IMR-90 (cell line): ENCODE data around the gene INSYN2A. TPM values are rescaled to one million over a fixed set of nuclear protein-coding genes. Genes with fewer than 3 reads are reported as not detected.

Experiments
- ATAC-seq: fragments of 200-7000 bp; cut with Tn5 transposase; 2 replicates; pipeline ENCODE4 v1.9.1; 2020; ENCODE audit warnings: low read depth, mild to moderate bottlenecking, moderate library complexity
- BruUV-seq: library from RNA; stranded (reverse); fragments of 400-500 nt; replicated peaks from 2 replicates; lab custom pipeline; 2021; lab: Mats Ljungman, UMichigan
- CTCF ChIA-PET: fragments of 300-600 bp; formaldehyde crosslinking; extraction: SDS; loops from one replicate; lab custom pipeline; 2021; ENCODE audit warnings: antibody characterized with exemption; lab: Yijun Ruan, JAX
- POLR2A ChIA-PET: fragments of 300-600 bp; sonication (Branson Sonifier 250); formaldehyde crosslinking; loops from one replicate; lab custom pipeline; 2022; ENCODE audit warnings: antibody characterized with exemption; ENCODE audit not compliant: unreplicated experiment; lab: Charles Lee
- DNase-seq: peaks from one replicate; pipeline ENCODE4 v3.0.0; 2013
- H2AFZ ChIP-seq: replicated peaks from 2 replicates; pipeline ENCODE3; 2013; ENCODE audit warnings: low read length, mild to moderate bottlenecking; ENCODE audit not compliant: poor library complexity
- H2AK5ac ChIP-seq: 2 replicates; pipeline ENCODE4 v1.6.1; 2013; ENCODE audit warnings: low read depth, low read length, inconsistent platforms
- H2AK9ac ChIP-seq: replicated peaks from 2 replicates; pipeline ENCODE3; 2013; ENCODE audit warnings: mild to moderate bottlenecking, low read depth, low read length, moderate library complexity; ENCODE audit not compliant: poor library complexity
- H2BK120ac ChIP-seq: 2 replicates; pipeline ENCODE4 v1.6.1; 2013; ENCODE audit warnings: low read depth, low read length, inconsistent platforms
- H2BK15ac ChIP-seq: 3 replicates; pipeline ENCODE4 v1.6.1; 2013; ENCODE audit warnings: low read depth, low read length, inconsistent platforms
- H2BK20ac ChIP-seq: 2 replicates; pipeline ENCODE4 v1.6.1; 2013; ENCODE audit warnings: low read depth, mild to moderate bottlenecking, inconsistent platforms, low read length, moderate library complexity
- H2BK5ac ChIP-seq: 2 replicates; pipeline ENCODE4 v1.6.1; 2013; ENCODE audit warnings: mild to moderate bottlenecking, low read depth, low read length, inconsistent platforms; ENCODE audit not compliant: poor library complexity, severe bottlenecking
- H3K14ac ChIP-seq: replicated peaks from 2 replicates; pipeline ENCODE4 v1.6.1; 2013; ENCODE audit warnings: low read depth, low read length, inconsistent platforms
- H3K18ac ChIP-seq: 2 replicates; pipeline ENCODE4 v1.6.1; 2013; ENCODE audit warnings: low read depth, low read length, control low read depth
- H3K23ac ChIP-seq: 2 replicates; pipeline ENCODE4 v1.6.1; 2013; ENCODE audit warnings: low read depth, low read length, inconsistent platforms
- H3K27ac ChIP-seq: 2 replicates; pipeline ENCODE4 v1.5.1; 2013; ENCODE audit warnings: mild to moderate bottlenecking, control low read depth, low read length; ENCODE audit not compliant: insufficient read depth
- H3K27me3 ChIP-seq: 2 replicates; pipeline ENCODE4 v1.6.1; 2013; ENCODE audit warnings: low read length; ENCODE audit not compliant: control insufficient read depth, insufficient read depth
- H3K36me3 ChIP-seq: 2 replicates; pipeline ENCODE4 v1.6.1; 2013; ENCODE audit warnings: low read length, mixed read lengths; ENCODE audit not compliant: control insufficient read depth, insufficient read depth
- H3K4ac ChIP-seq: 2 replicates; pipeline ENCODE4 v1.6.1; 2013; ENCODE audit warnings: low read depth, low read length, inconsistent platforms
- H3K4me1 ChIP-seq: 2 replicates; pipeline ENCODE4 v1.6.1; 2013; ENCODE audit warnings: low read length, mixed read lengths; ENCODE audit not compliant: control insufficient read depth, insufficient read depth
- H3K4me2 ChIP-seq: 2 replicates; pipeline ENCODE4 v1.6.1; 2013; ENCODE audit warnings: low read depth, mild to moderate bottlenecking, control low read depth, low read length, moderate library complexity
- H3K4me3 ChIP-seq: 2 replicates; pipeline ENCODE4 v1.5.1; 2013; ENCODE audit warnings: low read depth, mild to moderate bottlenecking, control low read depth, low read length, moderate library complexity; ENCODE audit not compliant: insufficient read depth
- H3K56ac ChIP-seq: 2 replicates; pipeline ENCODE4 v1.6.1; 2013; ENCODE audit warnings: low read length, inconsistent platforms; ENCODE audit not compliant: insufficient read depth; ENCODE audit errors: extremely low read depth
- H3K79me1 ChIP-seq, 2 experiments: 2 replicates each; pipeline ENCODE4 v1.6.1; 2013; ENCODE audit warnings: low read length in 2 of 2, inconsistent platforms in 1 of 2, low read depth in 1 of 2
- H3K9ac ChIP-seq: 2 replicates; pipeline ENCODE4 v1.6.1; 2013; ENCODE audit warnings: low read depth, low read length, control low read depth
- H3K9me1 ChIP-seq: 2 replicates; pipeline ENCODE4 v1.6.1; 2013; ENCODE audit warnings: low read length, inconsistent platforms; ENCODE audit not compliant: insufficient read depth
- H3K9me3 ChIP-seq: 2 replicates; pipeline ENCODE4 v1.6.1; 2013; ENCODE audit warnings: low read length; ENCODE audit not compliant: control insufficient read depth, insufficient read depth
- H4K20me1 ChIP-seq: 2 replicates; pipeline ENCODE4 v1.6.1; 2013; ENCODE audit warnings: low read length, inconsistent platforms; ENCODE audit not compliant: insufficient read depth
- H4K5ac ChIP-seq: 2 replicates; pipeline ENCODE4 v1.6.1; 2013; ENCODE audit warnings: mild to moderate bottlenecking, low read depth, low read length, control low read depth
- H4K8ac ChIP-seq, 2 experiments: 2 replicates each; pipeline ENCODE4 v1.6.1; 2013; ENCODE audit warnings: low read depth in 2 of 2, low read length in 2 of 2, control low read depth in 1 of 2, inconsistent platforms in 1 of 2
- H4K91ac ChIP-seq: 2 replicates; pipeline ENCODE4 v1.6.1; 2013; ENCODE audit warnings: low read depth, low read length, inconsistent platforms; ENCODE audit not compliant: insufficient read depth
- BHLHE40 ChIP-seq: fragments of 150-350 bp; IDR thresholded peaks from 2 replicates; pipeline ENCODE4 v1.6.1; 2016; ENCODE audit warnings: mild to moderate bottlenecking, low read depth, low read length
- CEBPB ChIP-seq: IDR thresholded peaks from 2 replicates; pipeline ENCODE4 v1.6.1; 2012; ENCODE audit warnings: low read depth, low read length, improper control_type of control experiment
- CHD1 ChIP-seq: IDR thresholded peaks from 2 replicates; pipeline ENCODE4 v1.6.1; 2012; ENCODE audit warnings: low read depth, low read length, improper control_type of control experiment
- ELK1 ChIP-seq: fragments of 150-350 bp; IDR thresholded peaks from 2 replicates; pipeline ENCODE4 v1.6.1; 2016; ENCODE audit warnings: low read depth, mild to moderate bottlenecking, low read length, moderate library complexity, borderline replicate concordance
- FOS ChIP-seq: fragments of 150-350 bp; IDR thresholded peaks from 2 replicates; pipeline ENCODE4 v1.6.1; 2016; ENCODE audit warnings: low read depth, low read length
- MAFK ChIP-seq: IDR thresholded peaks from 2 replicates; pipeline ENCODE4 v1.6.1; 2012; ENCODE audit warnings: low read depth, low read length, improper control_type of control experiment
- MAZ ChIP-seq: IDR thresholded peaks from 2 replicates; pipeline ENCODE4 v1.6.1; 2012; ENCODE audit warnings: low read depth, mild to moderate bottlenecking, low read length, improper control_type of control experiment, moderate library complexity, borderline replicate concordance
- MXI1 ChIP-seq: IDR thresholded peaks from 2 replicates; pipeline ENCODE4 v1.6.1; 2012; ENCODE audit warnings: low read depth, mild to moderate bottlenecking, low read length, moderate library complexity, borderline replicate concordance
- NFE2L2 ChIP-seq: fragments of 150-350 bp; IDR thresholded peaks from 2 replicates; pipeline ENCODE4 v1.6.1; 2016; ENCODE audit warnings: low read depth, mild to moderate bottlenecking, low read length
- POLR2A ChIP-seq: IDR thresholded peaks from 2 replicates; pipeline ENCODE4 v1.6.1; 2012; ENCODE audit warnings: mild to moderate bottlenecking, low read depth, low read length
- RAD21 ChIP-seq: IDR thresholded peaks from 2 replicates; pipeline ENCODE4 v1.6.1; 2012; ENCODE audit warnings: low read length, improper control_type of control experiment
- RCOR1 ChIP-seq: IDR thresholded peaks from 2 replicates; pipeline ENCODE4 v1.6.1; 2012; ENCODE audit warnings: mild to moderate bottlenecking, low read length, improper control_type of control experiment; ENCODE audit not compliant: insufficient replicate concordance
- RFX5 ChIP-seq: IDR thresholded peaks from 2 replicates; pipeline ENCODE4 v1.8.0; 2012; ENCODE audit warnings: low read depth, mild to moderate bottlenecking, low read length, moderate library complexity
- SMC3 ChIP-seq: fragments of 150-350 bp; IDR thresholded peaks from 2 replicates; pipeline ENCODE4 v1.6.1; 2016; ENCODE audit warnings: low read depth, mild to moderate bottlenecking, antibody characterized with exemption, low read length, moderate library complexity
- USF2 ChIP-seq: fragments of 150-350 bp; IDR thresholded peaks from 2 replicates; pipeline ENCODE4 v1.6.1; 2017; ENCODE audit warnings: mild to moderate bottlenecking, antibody characterized with exemption, low read length, low read depth
- WGBS, 2 experiments: methylation state at CpG; one replicate each; pipeline versions ENCODE4 v1.1.5 to v1.1.7; 2013; ENCODE audit warnings: missing lambda C conversion rate in 2 of 2; ENCODE audit not compliant: insufficient read length in 1 of 2; ENCODE audit errors: extremely low coverage in 2 of 2; 5-methylcytosine and 5-hydroxymethylcytosine counted together
- dilution Hi-C: fragments of 300-500 bp; cut with HindIII; formaldehyde crosslinking; loops from one replicate; pipeline ENCODE4 v1.14.3; 2018; ENCODE audit warnings: low sequenced_read_pairs; ENCODE audit not compliant: unreplicated experiment
- in situ Hi-C: fragments of 300-500 bp; cut with MboI; formaldehyde crosslinking; loops from 3 replicates; pipeline ENCODE4 v1.14.3; 2019; ENCODE audit warnings: low sequenced_read_pairs, inconsistent platforms, mixed read lengths
- intact Hi-C: fragments of 100-400 bp; cut with micrococcal nuclease; formaldehyde crosslinking; loops from 2 replicates; pipeline ENCODE4 v1.10.0; 2022
- polyA plus RNA-seq, 3 experiments: library from polyadenylated mRNA; depleted of rRNA; stranded (reverse); fragments of >200 nt; gene quantifications; 2 replicates each; pipeline ENCODE4 v1.2.3, GENCODE V29; 2012; ENCODE audit warnings: low replicate concordance in 1 of 3
- total RNA-seq: library from RNA; depleted of rRNA; stranded (reverse); fragments of >200 nt; gene quantifications from 2 replicates; pipeline ENCODE4 v1.2.3, GENCODE V29; 2012
- TF ChIP-seq, protein P1 (sequence below): conservative IDR thresholded peaks from 2 replicates; pipeline ENCODE4 v1.5.1; 2012; ENCODE audit warnings: mild to moderate bottlenecking, low read depth, low read length, improper control_type of control experiment

Gene INSYN2A
- total and polyA plus RNA-seq, 2 of the 4 experiments (the other 2 are of a cell fraction): 0.10 to 0.18 TPM

DNA sequence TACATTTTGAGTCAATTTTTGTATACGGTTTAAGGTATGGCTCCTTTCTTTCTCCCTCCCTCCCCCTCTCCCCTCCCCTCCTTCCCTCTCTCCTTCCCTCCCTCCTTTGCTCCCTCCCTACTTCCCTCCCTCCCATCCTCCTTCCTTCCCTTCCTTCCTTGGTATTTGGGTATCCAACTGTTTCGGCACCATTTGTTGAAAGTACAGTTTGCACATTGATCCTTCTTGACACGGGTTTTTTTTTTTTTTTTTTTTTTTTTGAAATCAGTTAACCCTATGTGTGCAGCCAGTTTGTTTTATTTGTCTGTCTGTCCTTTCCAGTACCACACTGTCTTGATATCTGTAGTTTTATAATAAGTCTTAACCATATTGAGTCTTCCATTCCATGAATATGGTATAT, 39.9 kb upstream of the INSYN2A start:
- ChIA-PET CTCF (no interaction called here), POLR2A (no interaction called here)
- intact Hi-C loops (no loop called here), in situ Hi-C loops (no loop called here), dilution Hi-C loops (no loop called here)
- no peak overlapping the region for H4K91ac ChIP-seq
- TF ChIP-seq CHD1 (no peak), POLR2A (no peak), NFE2L2 (no peak), MAZ (no peak), BHLHE40 (no peak), RFX5 (no peak), RAD21 (no peak), USF2 (no peak), FOS (no peak), CEBPB (no peak), RCOR1 (no peak), ELK1 (no peak), SMC3 (no peak), MAFK (no peak), MXI1 (no peak)
- TF ChIP-seq, protein P1, sequence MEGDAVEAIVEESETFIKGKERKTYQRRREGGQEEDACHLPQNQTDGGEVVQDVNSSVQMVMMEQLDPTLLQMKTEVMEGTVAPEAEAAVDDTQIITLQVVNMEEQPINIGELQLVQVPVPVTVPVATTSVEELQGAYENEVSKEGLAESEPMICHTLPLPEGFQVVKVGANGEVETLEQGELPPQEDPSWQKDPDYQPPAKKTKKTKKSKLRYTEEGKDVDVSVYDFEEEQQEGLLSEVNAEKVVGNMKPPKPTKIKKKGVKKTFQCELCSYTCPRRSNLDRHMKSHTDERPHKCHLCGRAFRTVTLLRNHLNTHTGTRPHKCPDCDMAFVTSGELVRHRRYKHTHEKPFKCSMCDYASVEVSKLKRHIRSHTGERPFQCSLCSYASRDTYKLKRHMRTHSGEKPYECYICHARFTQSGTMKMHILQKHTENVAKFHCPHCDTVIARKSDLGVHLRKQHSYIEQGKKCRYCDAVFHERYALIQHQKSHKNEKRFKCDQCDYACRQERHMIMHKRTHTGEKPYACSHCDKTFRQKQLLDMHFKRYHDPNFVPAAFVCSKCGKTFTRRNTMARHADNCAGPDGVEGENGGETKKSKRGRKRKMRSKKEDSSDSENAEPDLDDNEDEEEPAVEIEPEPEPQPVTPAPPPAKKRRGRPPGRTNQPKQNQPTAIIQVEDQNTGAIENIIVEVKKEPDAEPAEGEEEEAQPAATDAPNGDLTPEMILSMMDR: no peak
- peaks cover under 1 to 9% of the 10 kb centered on the region in 2 experiments; a peak in 2 of 4 replicates for H3K79me1 ChIP-seq
- H2BK5ac ChIP-seq: peak overlapping the region; percentile 37
- H3K4me2 ChIP-seq: no peak overlapping the region
- no peak overlapping the region for H3K4me3 ChIP-seq
- H3K9me1 ChIP-seq: no peaks in the 10 kb centered on the region
- no peaks in the 10 kb centered on the region for H3K9me3 ChIP-seq
- no peak overlapping the region for H3K27ac ChIP-seq
- no peak overlapping the region for H3K14ac ChIP-seq
- H3K23ac ChIP-seq: no peak overlapping the region
- H3K9ac ChIP-seq: no peak overlapping the region
- ATAC-seq (no peak), DNase-seq (no peak)
- H3K4me1 ChIP-seq: peaks cover 5% of the 10 kb centered on the region; the same call in 1 of the 2 replicates
- no peak overlapping the region for H3K56ac ChIP-seq
- no peak overlapping the region for H2AK9ac ChIP-seq
- no peak overlapping the region for H3K4ac ChIP-seq
- H2AK5ac ChIP-seq: no peak overlapping the region
- H3K36me3 ChIP-seq: no peaks in the 10 kb centered on the region
- no peak overlapping the region for H4K8ac ChIP-seq
- no peaks in the 10 kb centered on the region for H3K27me3 ChIP-seq
- H2AFZ ChIP-seq: no peak overlapping the region
- H4K20me1 ChIP-seq: no peaks in the 10 kb centered on the region
- H3K18ac ChIP-seq: no peak overlapping the region
- BruUV-seq: no TSS peak
- WGBS, 2 experiments: no CpG with 5 or more reads among the region's 3 CpGs
- no peak overlapping the region for H2BK20ac ChIP-seq
- no peak overlapping the region for H2BK15ac ChIP-seq
- no peak overlapping the region for H2BK120ac ChIP-seq
- no peak overlapping the region for H4K5ac ChIP-seq
